Right cardiac atrium (tissue), 5 donors: ENCODE measurements around the gene SMAD9. TPM values are rescaled to one million over a fixed set of nuclear protein-coding genes. Genes with fewer than 3 reads are reported as not detected.
A peak's percentile ranks its signal among the peaks of the same experiment; 100 is the strongest.

Experiments used
- ATAC-seq, 2 donors: fragments of 200-7000 bp; cut with Tn5 transposase; one replicate each; pipeline versions ENCODE4 v1.8.0 to v1.9.1; 2020; ENCODE audit warnings: moderate library complexity in 2 of 2, mild to moderate bottlenecking in 1 of 2
- DNase-seq, 3 donors: peaks; one replicate each; pipeline ENCODE4 v3.0.0-alpha.2; 2020
- H3K27ac ChIP-seq: one replicate; pipeline ENCODE4 v1.5.1; 2013; ENCODE audit warnings: mild to moderate bottlenecking, low read length, control low read depth, moderate library complexity
- H3K27me3 ChIP-seq: one replicate; pipeline ENCODE4 v1.6.1; 2013; ENCODE audit not compliant: control insufficient read depth, insufficient read depth
- H3K4me1 ChIP-seq: one replicate; pipeline ENCODE4 v1.6.1; 2013; ENCODE audit warnings: low read length; ENCODE audit not compliant: control insufficient read depth, insufficient read depth
- H3K4me3 ChIP-seq: one replicate; pipeline ENCODE4 v1.5.1; 2013; ENCODE audit warnings: low read length, control low read depth
- H3K9me3 ChIP-seq: one replicate; pipeline ENCODE4 v1.6.1; 2013; ENCODE audit warnings: low read length; ENCODE audit not compliant: control insufficient read depth
- WGBS: extraction: QIAGEN DNeasy Blood & Tissue Kit; methylation state at CpG from one replicate; pipeline ENCODE4 v1.1.7; 2013; 5-methylcytosine and 5-hydroxymethylcytosine counted together
- intact Hi-C, 4 donors: fragments of 100-400 bp; cut with DNase I; formaldehyde crosslinking; loops; one replicate each; pipeline versions ENCODE4 v1.11.0 to v1.14.0; 2022 to 2023
- polyA plus RNA-seq: library from polyadenylated mRNA; stranded (reverse); fragments of 200-250 nt; gene quantifications from one replicate; pipeline ENCODE4 v1.2.3, GENCODE V29; 2013
- total RNA-seq, 4 donors: library from RNA; stranded (reverse); fragmentation: NEBNext Ultra II Directional; extraction: Animal tissue kit (Norgen Biotek cat#: 25700); gene quantifications; one replicate each; pipeline ENCODE4 v1.2.1, GENCODE V29; 2021
- donor health status: healthy with polysubstance abuse.
- donor health status: DM: no; HTN: yes; CAD: no.
- donor health status: DM: no; HTN: no; CAD: no.
- donor health status: DM: no; HTN: yes; CAD: no; lungs with severe emphysema.
- donor health status: DM: yes; HTN: yes; CAD: no.

Gene SMAD9
- total and polyA plus RNA-seq, 5 donors = 4.9 to 20.0 (median 12.4) TPM

- Histone ChIP-seq H3K27ac (peak overlapping the region; percentile 19), H3K27me3 (no peaks in the 10 kb centered on the region), H3K4me3 (no peak overlapping the region), H3K4me1 (peaks cover 3% of the 10 kb centered on the region), H3K9me3 (no peaks in the 10 kb centered on the region)
- ATAC-seq (peak in 1 of 2 donors; percentile 63), DNase-seq (no peak)
- intact Hi-C loops = no loop called here
Observed at GRCh38 chr13:36912369-36912768, 7.7 kb downstream of the SMAD9 start.

- Histone ChIP-seq H3K4me3 (no peak overlapping the region), H3K27me3 (no peaks in the 10 kb centered on the region), H3K27ac (no peak overlapping the region), H3K4me1 (peaks cover 3% of the 10 kb centered on the region), H3K9me3 (no peaks in the 10 kb centered on the region)
- no peak for ATAC-seq
- 100% methylated on average over 1 of the region's 1 CpG for WGBS
- DNase-seq = no peak
- intact Hi-C loops = no loop called here
Observed at GRCh38 chr13:36910545-36910944, 9.5 kb downstream of the SMAD9 start.

- intact Hi-C loops = no loop called here
- Histone ChIP-seq H3K27me3 (no peaks in the 10 kb centered on the region), H3K4me1 (no peaks in the 10 kb centered on the region), H3K4me3 (no peak overlapping the region), H3K9me3 (no peaks in the 10 kb centered on the region), H3K27ac (no peak overlapping the region)
- ATAC-seq (no peak), DNase-seq (no peak)
- 89% methylated on average over 2 of the region's 2 CpGs for WGBS
Observed at GRCh38 chr13:36907821-36908220, 12.2 kb downstream of the SMAD9 start.

GRCh38 chr13:36907266-36907665 lies 12.8 kb downstream of the SMAD9 start:
- Histone ChIP-seq H3K4me1 (no peaks in the 10 kb centered on the region), H3K27me3 (no peaks in the 10 kb centered on the region), H3K9me3 (no peaks in the 10 kb centered on the region), H3K27ac (no peak overlapping the region), H3K4me3 (no peak overlapping the region)
- ATAC-seq (no peak), DNase-seq (no peak)
- WGBS = 95% methylated on average over 4 of the region's 4 CpGs
- intact Hi-C loops = no loop called here

GRCh38 chr13:36905944-36906343 lies 14.1 kb downstream of the SMAD9 start:
- Histone ChIP-seq H3K4me1 (no peaks in the 10 kb centered on the region), H3K27me3 (no peaks in the 10 kb centered on the region), H3K4me3 (no peak overlapping the region), H3K9me3 (no peaks in the 10 kb centered on the region), H3K27ac (no peak overlapping the region)
- DNase-seq (no peak), ATAC-seq (no peak)
- 91% methylated on average over 5 of the region's 5 CpGs for WGBS
- intact Hi-C loops = no loop called here

GRCh38 chr13:36903925-36904595 lies 16.0 kb downstream of the SMAD9 start:
- ATAC-seq (no peak), DNase-seq (no peak)
- intact Hi-C loops = no loop called here
- Histone ChIP-seq H3K27me3 (no peaks in the 10 kb centered on the region), H3K4me3 (no peak overlapping the region), H3K4me1 (no peaks in the 10 kb centered on the region), H3K27ac (no peak overlapping the region), H3K9me3 (no peaks in the 10 kb centered on the region)
- WGBS = 92% methylated on average over 8 of the region's 8 CpGs

GRCh38 chr13:36897054-36897616 lies 22.9 kb downstream of the SMAD9 start:
- Histone ChIP-seq H3K4me3 (no peak overlapping the region), H3K4me1 (no peaks in the 10 kb centered on the region), H3K27ac (no peak overlapping the region), H3K9me3 (no peaks in the 10 kb centered on the region), H3K27me3 (no peaks in the 10 kb centered on the region)
- intact Hi-C loops = no loop called here
- DNase-seq (no peak), ATAC-seq (no peak)

- Histone ChIP-seq H3K4me1 (peaks cover 2% of the 10 kb centered on the region), H3K27ac (no peak overlapping the region), H3K9me3 (no peaks in the 10 kb centered on the region), H3K27me3 (no peaks in the 10 kb centered on the region), H3K4me3 (no peak overlapping the region)
- WGBS = 64% methylated on average over 2 of the region's 2 CpGs
- intact Hi-C loops = no loop called here
- DNase-seq (no peak), ATAC-seq (no peak)
Observed at GRCh38 chr13:36891752-36892151, 28.3 kb downstream of the SMAD9 start.

GRCh38 chr13:36888645-36889044 lies 31.4 kb downstream of the SMAD9 start:
- Histone ChIP-seq H3K4me1 (peaks cover 7% of the 10 kb centered on the region), H3K27ac (no peak overlapping the region), H3K9me3 (no peaks in the 10 kb centered on the region), H3K4me3 (no peak overlapping the region), H3K27me3 (no peaks in the 10 kb centered on the region)
- no peak for DNase-seq
- ATAC-seq = peak; percentile 62 to 78
- intact Hi-C loops = no loop called here
- 46% methylated on average over 3 of the region's 3 CpGs for WGBS

- no peak overlapping the region for H3K27ac ChIP-seq
- H3K27me3 ChIP-seq = no peaks in the 10 kb centered on the region
- no peak overlapping the region for H3K4me3 ChIP-seq
- peak in 1 of 2 donors; percentile 28 for ATAC-seq
- WGBS = 65% methylated on average over 9 of the region's 9 CpGs
- H3K9me3 ChIP-seq = no peaks in the 10 kb centered on the region
- peak in 1 of 3 donors; percentile 61 for DNase-seq
- peaks cover 7% of the 10 kb centered on the region for H3K4me1 ChIP-seq
- intact Hi-C loops = no loop called here
Observed at GRCh38 chr13:36887758-36888521, 32.1 kb downstream of the SMAD9 start.

GRCh38 chr13:36885901-36886300 lies 34.1 kb downstream of the SMAD9 start:
- Histone ChIP-seq H3K27ac (no peak overlapping the region), H3K27me3 (no peaks in the 10 kb centered on the region), H3K4me1 (peaks cover 4% of the 10 kb centered on the region), H3K9me3 (no peaks in the 10 kb centered on the region), H3K4me3 (no peak overlapping the region)
- intact Hi-C loops = no loop called here
- no peak for DNase-seq
- no peak for ATAC-seq
- 76% methylated on average over 6 of the region's 6 CpGs for WGBS
